H1 (cell line): ENCODE results near the gene HMGB1. TPM values are rescaled to one million over a fixed set of nuclear protein-coding genes. Genes with fewer than 3 reads are reported as not detected.
"Not testable (repeated sequence)": the region's sequence is repeated elsewhere in the genome, so short reads cannot be mapped to it uniquely, and the experiment has no call there.

Experiments used
- CTCF ChIA-PET: fragments of 300-600 bp; sonication (Branson Sonifier 250); formaldehyde crosslinking; loops from one replicate; lab custom pipeline; 2021; ENCODE audit not compliant: partially characterized antibody; lab: Charles Lee
- POLR2A ChIA-PET: fragments of 300-600 bp; sonication (Branson Sonifier 250); formaldehyde crosslinking; loops from one replicate; lab custom pipeline; 2021; ENCODE audit warnings: inconsistent platforms; ENCODE audit not compliant: partially characterized antibody; lab: Charles Lee
- DNase-seq, 2 experiments: peaks; one replicate each; pipeline versions ENCODE4 v3.0.0 to v3.0.0-alpha.2; 2010 to 2022; ENCODE audit warnings: low spot score in 2 of 2, low read depth in 1 of 2, mixed read lengths in 1 of 2
- FAIRE-seq: peaks from 2 replicates; lab custom pipeline; 2011; peaks lifted over from hg19 to GRCh38; lab: Jason Lieb, UNC
- H2AFZ ChIP-seq: 2 replicates; pipeline ENCODE4 v1.8.1; 2012; ENCODE audit warnings: low read length, inconsistent platforms
- H2AK5ac ChIP-seq: 2 replicates; pipeline ENCODE4 v1.6.1; 2013; ENCODE audit warnings: low read depth, low read length
- H2BK120ac ChIP-seq: replicated peaks from 2 replicates; pipeline ENCODE3; 2013; ENCODE audit warnings: low read depth, low read length, inconsistent platforms
- H2BK12ac ChIP-seq: 2 replicates; pipeline ENCODE4 v1.6.1; 2013; ENCODE audit warnings: low read depth, low read length
- H2BK15ac ChIP-seq: 2 replicates; pipeline ENCODE4 v1.6.1; 2013; ENCODE audit warnings: low read length
- H2BK20ac ChIP-seq: 2 replicates; pipeline ENCODE4 v1.6.1; 2013; ENCODE audit warnings: low read length
- H2BK5ac ChIP-seq: 2 replicates; pipeline ENCODE4 v1.6.1; 2013; ENCODE audit warnings: low read depth, low read length
- H3K14ac ChIP-seq: 2 replicates; pipeline ENCODE4 v1.6.1; 2013; ENCODE audit warnings: inconsistent platforms; ENCODE audit not compliant: insufficient read length
- H3K18ac ChIP-seq: 2 replicates; pipeline ENCODE4 v1.6.1; 2013; ENCODE audit warnings: low read length; ENCODE audit errors: extremely low read depth
- H3K23ac ChIP-seq: 2 replicates; pipeline ENCODE4 v1.6.1; 2013; ENCODE audit warnings: inconsistent platforms; ENCODE audit not compliant: insufficient read length
- H3K23me2 ChIP-seq: 2 replicates; pipeline ENCODE4 v1.6.1; 2013; ENCODE audit warnings: low read depth, low read length
- H3K27ac ChIP-seq: 2 replicates; pipeline ENCODE4 v1.6.1; 2011; ENCODE audit warnings: low read depth, low read length, inconsistent platforms
- H3K27me3 ChIP-seq, 4 experiments: replicated peaks in 1 of 4; 1 replicate in 1 of 4; 2 replicates in 3 of 4; pipeline versions ENCODE4 v1.6.1 to v1.8.1; 2011 to 2013; ENCODE audit warnings: low read length in 3 of 4, mild to moderate bottlenecking in 3 of 4, inconsistent platforms in 2 of 4, mixed read lengths in 2 of 4, moderate library complexity in 1 of 4; ENCODE audit not compliant: control insufficient read depth in 3 of 4, insufficient read depth in 3 of 4; ENCODE audit errors: extremely low read depth in 1 of 4
- H3K36me3 ChIP-seq, 4 experiments: 2 replicates each; pipeline versions ENCODE4 v1.6.1 to v1.8.1; 2011 to 2013; ENCODE audit warnings: mild to moderate bottlenecking in 4 of 4, low read length in 3 of 4, moderate library complexity in 2 of 4, control low read depth in 1 of 4, inconsistent platforms in 1 of 4; ENCODE audit not compliant: insufficient read depth in 4 of 4, control insufficient read depth in 2 of 4
- H3K4ac ChIP-seq: replicated peaks from 2 replicates; pipeline ENCODE3; 2013; ENCODE audit warnings: low read length, low read depth, mixed read lengths, inconsistent platforms; ENCODE audit not compliant: insufficient read length
- H3K4me1 ChIP-seq, 4 experiments: replicated peaks in 1 of 4; 1 replicate in 1 of 4; 2 replicates in 3 of 4; pipeline versions ENCODE4 v1.6.1 to v1.8.1; 2011 to 2013; ENCODE audit warnings: low read length in 3 of 4, inconsistent platforms in 2 of 4, mixed read lengths in 1 of 4; ENCODE audit not compliant: insufficient read depth in 4 of 4, control insufficient read depth in 3 of 4
- H3K4me2 ChIP-seq, 2 experiments: 2 replicates each; pipeline versions ENCODE4 v1.6.1 to v1.8.1; 2011 to 2013; ENCODE audit warnings: low read depth in 2 of 2, low read length in 2 of 2, control low read depth in 1 of 2, inconsistent platforms in 1 of 2, mild to moderate bottlenecking in 1 of 2; ENCODE audit not compliant: insufficient read depth in 1 of 2
- H3K4me3 ChIP-seq, 4 experiments: fragments of 200-600, 300-600 bp in 1 of 4; sonication (generic), shearing (Covaris generic), sonication (Bioruptor Twin) in 1 of 4; 2 replicates each; pipeline versions ENCODE4 v1.5.1 to v1.8.1; 2011 to 2016; ENCODE audit warnings: low read length in 4 of 4, low read depth in 3 of 4, control low read depth in 2 of 4, inconsistent platforms in 2 of 4, mild to moderate bottlenecking in 2 of 4, mixed read lengths in 1 of 4, moderate library complexity in 1 of 4; ENCODE audit not compliant: insufficient read depth in 2 of 4; ENCODE audit errors: extremely low read depth in 1 of 4
- H3K56ac ChIP-seq: replicated peaks from 2 replicates; pipeline ENCODE3; 2013; ENCODE audit warnings: low read depth, mild to moderate bottlenecking, mixed read lengths, low read length, inconsistent platforms; ENCODE audit not compliant: insufficient read length
- H3K79me1 ChIP-seq: 2 replicates; pipeline ENCODE4 v1.6.1; 2013; ENCODE audit warnings: low read depth, low read length, control low read depth
- H3K79me2 ChIP-seq, 2 experiments: 2 replicates each; pipeline versions ENCODE4 v1.6.1 to v1.8.1; 2012 to 2013; ENCODE audit warnings: low read length in 2 of 2, mild to moderate bottlenecking in 2 of 2, inconsistent platforms in 1 of 2; ENCODE audit not compliant: insufficient read depth in 2 of 2, control insufficient read depth in 1 of 2
- H3K9ac ChIP-seq, 4 experiments: replicated peaks in 1 of 4; 1 replicate in 1 of 4; 2 replicates in 3 of 4; pipeline versions ENCODE4 v1.6.1 to v1.8.1; 2011 to 2013; ENCODE audit warnings: low read depth in 3 of 4, low read length in 3 of 4, control low read depth in 2 of 4, mild to moderate bottlenecking in 2 of 4, moderate library complexity in 2 of 4, inconsistent platforms in 1 of 4; ENCODE audit errors: extremely low read depth in 1 of 4
- H3K9me3 ChIP-seq, 2 experiments: 2 replicates each; pipeline versions ENCODE4 v1.6.1 to v1.8.1; 2012 to 2013; ENCODE audit warnings: mild to moderate bottlenecking in 2 of 2, moderate library complexity in 2 of 2, control low read depth in 1 of 2, inconsistent platforms in 1 of 2, low read depth in 1 of 2, low read length in 1 of 2, mixed read lengths in 1 of 2; ENCODE audit not compliant: insufficient read depth in 2 of 2
- H4K20me1 ChIP-seq, 2 experiments: replicated peaks in 1 of 2; 2 replicates each; pipeline versions ENCODE3 to v1.8.1; 2011 to 2013; ENCODE audit warnings: inconsistent platforms in 2 of 2, low read length in 2 of 2, mild to moderate bottlenecking in 1 of 2; ENCODE audit not compliant: insufficient read depth in 2 of 2, control insufficient read depth in 1 of 2
- H4K5ac ChIP-seq: 2 replicates; pipeline ENCODE4 v1.6.1; 2013; ENCODE audit warnings: low read length, low read depth, mixed read lengths, inconsistent platforms; ENCODE audit not compliant: insufficient read length
- H4K8ac ChIP-seq: 2 replicates; pipeline ENCODE4 v1.8.0; 2013; ENCODE audit warnings: mild to moderate bottlenecking, moderate library complexity, low read length, inconsistent platforms; ENCODE audit not compliant: insufficient read depth; ENCODE audit errors: extremely low read depth
- H4K91ac ChIP-seq: replicated peaks from 2 replicates; pipeline ENCODE3; 2013; ENCODE audit warnings: low read length, mixed read lengths, inconsistent platforms; ENCODE audit not compliant: insufficient read length
- WGBS, 2 experiments: shearing (Covaris generic) in 1 of 2; methylation state at CpG; one replicate each; pipeline versions ENCODE4 v1.1.6 to v1.1.7; 2013 to 2015; ENCODE audit warnings: low lambda C conversion rate in 2 of 2, mixed read lengths in 2 of 2, inconsistent platforms in 1 of 2, low coverage in 1 of 2, missing lambda C conversion rate in 1 of 2; ENCODE audit not compliant: insufficient replicate concordance in 2 of 2, insufficient coverage in 1 of 2, insufficient read length in 1 of 2; ENCODE audit errors: extremely low coverage in 1 of 2, missing lambda C conversion rate in 1 of 2; 5-methylcytosine and 5-hydroxymethylcytosine counted together
- polyA plus RNA-seq, 7 experiments: library from polyadenylated mRNA; depleted of rRNA in 3 of 7; stranded (reverse) in 5 of 7; unstranded in 2 of 7; fragments of >200 nt in 5 of 7; fragments of 200-250 nt in 2 of 7; gene quantifications; 1 replicate in 5 of 7; 2 replicates in 1 of 7; 4 replicates in 1 of 7; pipeline versions ENCODE4 v1.2.1 to v1.2.3, GENCODE V29; 2011 to 2013; ENCODE audit warnings: missing spikeins in 2 of 7, mixed read lengths in 2 of 7
- total RNA-seq: library from RNA; stranded (reverse); fragmentation: NEBNext Ultra II Directional; extraction: Animal tissue kit (Norgen Biotek cat#: 25700); gene quantifications from 2 replicates; pipeline ENCODE4 v1.2.1, GENCODE V29; 2021

HMGB1 gene
- total and polyA plus RNA-seq, 2 of the 8 experiments (the other 6 are each of a cell fraction or from before 2014, with no cell fraction given): 123 to 776 TPM

DNA sequence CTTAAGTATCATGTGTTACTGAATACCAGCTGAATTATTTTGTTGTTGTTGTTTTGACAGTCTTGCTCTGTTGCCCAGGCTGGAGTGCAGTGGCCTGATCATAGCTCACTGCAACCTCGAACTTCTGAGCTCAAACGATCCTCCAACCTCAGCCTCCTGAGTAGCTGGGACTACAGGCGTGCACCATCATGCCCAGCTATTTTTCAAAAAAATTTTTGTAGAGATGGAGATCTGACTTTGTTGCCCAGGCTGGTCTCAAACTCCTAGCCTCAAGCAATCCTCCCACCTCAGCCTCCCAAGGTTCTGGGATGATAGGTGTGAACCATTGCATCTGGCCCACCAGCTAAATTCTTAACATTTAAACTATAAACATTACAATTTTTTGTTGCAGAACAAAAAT is 22.2 kb downstream of the HMGB1 start:
- not testable (repeated sequence) for H2AFZ ChIP-seq, H4K8ac ChIP-seq, H2BK120ac ChIP-seq, H3K27me3 ChIP-seq, H3K4ac ChIP-seq, H3K9me3 ChIP-seq, H2AK5ac ChIP-seq, H3K36me3 ChIP-seq, H3K23me2 ChIP-seq, H2BK5ac ChIP-seq, H4K20me1 ChIP-seq, FAIRE-seq, H3K4me2 ChIP-seq, H2BK20ac ChIP-seq, H3K56ac ChIP-seq, H3K9ac ChIP-seq, H3K14ac ChIP-seq, H2BK12ac ChIP-seq, H4K91ac ChIP-seq, DNase-seq, H3K23ac ChIP-seq, H3K27ac ChIP-seq, H2BK15ac ChIP-seq, H3K18ac ChIP-seq, H3K79me1 ChIP-seq, H3K79me2 ChIP-seq, H4K5ac ChIP-seq, H3K4me3 ChIP-seq
- H3K4me1 ChIP-seq: peaks cover 0 to 10% (median 7%) of the 10 kb centered on the region in 4 experiments; a peak in 6 of 7 replicates
- 98% methylated on average over 3 of the region's 3 CpGs; no CpG with 5 or more reads in 1 of the 2 experiments for WGBS, 2 experiments
- ChIA-PET CTCF (interaction anchor here (0.6 to 1.3 kb wide), 3 partner anchors 13 to 32 kb away, joined by 3 to 4 read pairs (median 4); no protein-coding TSS in a partner anchor), POLR2A (interaction anchor here (2.2 to 2.5 kb wide), 2 partner anchors 15 to 22 kb away, joined by 6 to 7 read pairs; partner anchors contain the start of gene HMGB1)
